Activated CD4-positive, alpha-beta memory T cell treated with anti-CD3 and anti-CD28 coated beads for 36 hours (primary cell): Measurements from ENCODE around the gene PHPT1. TPM values are rescaled to one million over a fixed set of nuclear protein-coding genes. Genes with fewer than 3 reads are reported as not detected.
"Not testable (repeated sequence)": the region's sequence is repeated elsewhere in the genome, so short reads cannot be mapped to it uniquely, and the experiment has no call there.

ENCODE experiments used
- CTCF ChIA-PET: fragments of 350-600 bp; sonication (Branson Sonifier 250); formaldehyde crosslinking; loops from one replicate; lab custom pipeline; 2021; ENCODE audit warnings: antibody characterized with exemption, inconsistent platforms; lab: Charles Lee
- POLR2A ChIA-PET: fragments of 350-600 bp; sonication (Branson Sonifier 250); formaldehyde crosslinking; loops from one replicate; lab custom pipeline; 2021; ENCODE audit warnings: antibody characterized with exemption; lab: Charles Lee
- DNase-seq: peaks from one replicate; pipeline ENCODE4 v3.0.0-alpha.2; 2020
- H3K27ac Mint-ChIP-seq: one replicate; pipeline ENCODE4 v1.8.0; 2021; ENCODE audit warnings: mixed read lengths
- H3K27me3 Mint-ChIP-seq: one replicate; pipeline ENCODE4 v1.8.0; 2021; ENCODE audit warnings: mixed read lengths
- H3K36me3 Mint-ChIP-seq: one replicate; pipeline ENCODE4 v1.8.0; 2021; ENCODE audit warnings: mixed read lengths
- H3K4me1 Mint-ChIP-seq: one replicate; pipeline ENCODE4 v1.8.0; 2021; ENCODE audit warnings: low read depth, mixed read lengths
- H3K4me3 Mint-ChIP-seq: one replicate; pipeline ENCODE4 v1.8.0; 2021; ENCODE audit warnings: mild to moderate bottlenecking, mixed read lengths
- H3K9me3 Mint-ChIP-seq: one replicate; pipeline ENCODE4 v1.8.0; 2021; ENCODE audit warnings: mixed read lengths
- intact Hi-C: fragments of 100-400 bp; cut with micrococcal nuclease; formaldehyde crosslinking; loops from one replicate; pipeline ENCODE4 v1.15.1; 2023
- total RNA-seq, 2 experiments: library from RNA; stranded (reverse); gene quantifications; one replicate each; pipeline ENCODE4 v1.2.3, GENCODE V29; 2021

PHPT1 gene
- total RNA-seq, 2 experiments from 2014 or later: 92.2 to 95.5 TPM

GRCh38 chr9:136833381-136834048 lies 15.7 kb upstream of the PHPT1 start:
- intact Hi-C loops, H3K27ac Mint-ChIP-seq, H3K9me3 Mint-ChIP-seq, H3K4me1 Mint-ChIP-seq, H3K27me3 Mint-ChIP-seq, DNase-seq, H3K4me3 Mint-ChIP-seq, CTCF ChIA-PET, POLR2A ChIA-PET: not testable (repeated sequence)
- peaks cover 11% of the 10 kb centered on the region for H3K36me3 Mint-ChIP-seq

GRCh38 chr9:136835162-136835931 lies 13.9 kb upstream of the PHPT1 start:
- ChIA-PET POLR2A (interaction anchor here (0.6 to 0.9 kb wide), 2 partner anchors 20 to 40 kb away, joined by 4 read pairs; no protein-coding TSS in a partner anchor), CTCF (no interaction called here)
- no peak for DNase-seq
- no peaks in the 10 kb centered on the region for H3K27me3 Mint-ChIP-seq
- H3K9me3 Mint-ChIP-seq: no peaks in the 10 kb centered on the region
- intact Hi-C loops: no loop called here
- H3K36me3 Mint-ChIP-seq: peaks cover 9% of the 10 kb centered on the region
- H3K4me3 Mint-ChIP-seq: no peak overlapping the region
- no peak overlapping the region for H3K27ac Mint-ChIP-seq
- peaks cover 3% of the 10 kb centered on the region for H3K4me1 Mint-ChIP-seq

GRCh38 chr9:136835932-136836904 lies 13.0 kb upstream of the PHPT1 start:
- H3K4me1 Mint-ChIP-seq: peaks cover 3% of the 10 kb centered on the region
- intact Hi-C loops: no loop called here
- H3K9me3 Mint-ChIP-seq: no peaks in the 10 kb centered on the region
- ChIA-PET CTCF (no interaction called here), POLR2A (interaction anchor here (0.6 kb wide), 1 partner anchor 39 kb away, joined by 4 read pairs; no protein-coding TSS in a partner anchor)
- H3K4me3 Mint-ChIP-seq: no peak overlapping the region
- DNase-seq: no peak
- H3K27ac Mint-ChIP-seq: no peak overlapping the region
- peaks cover 5% of the 10 kb centered on the region for H3K36me3 Mint-ChIP-seq
- H3K27me3 Mint-ChIP-seq: no peaks in the 10 kb centered on the region

- intact Hi-C loops: no loop called here
- POLR2A ChIA-PET: no interaction called here
These were observed 11.9 kb upstream of the PHPT1 start for GRCh38 chr9:136837146-136837855.

GRCh38 chr9:136837856-136838277 lies 11.3 kb upstream of the PHPT1 start:
- H3K27me3 Mint-ChIP-seq, H3K4me3 Mint-ChIP-seq, DNase-seq, H3K9me3 Mint-ChIP-seq, CTCF ChIA-PET, POLR2A ChIA-PET, intact Hi-C loops, H3K27ac Mint-ChIP-seq, H3K36me3 Mint-ChIP-seq: not testable (repeated sequence)
- H3K4me1 Mint-ChIP-seq: peaks cover 10% of the 10 kb centered on the region

More at GRCh38 chr9:136837146-136837855, 11.9 kb upstream of the PHPT1 start:
- Mint-ChIP-seq H3K4me1 (peaks cover 9% of the 10 kb centered on the region), H3K27ac (no peak overlapping the region), H3K4me3 (no peak overlapping the region), H3K36me3 (peaks cover 5% of the 10 kb centered on the region), H3K27me3 (no peaks in the 10 kb centered on the region), H3K9me3 (no peaks in the 10 kb centered on the region)
- CTCF ChIA-PET: no interaction called here
- DNase-seq: no peak

GRCh38 chr9:136838314-136839228 lies 10.6 kb upstream of the PHPT1 start:
- no peak for DNase-seq
- no peak overlapping the region for H3K4me3 Mint-ChIP-seq
- no peak overlapping the region for H3K27ac Mint-ChIP-seq
- ChIA-PET CTCF (no interaction called here), POLR2A (no interaction called here)
- H3K36me3 Mint-ChIP-seq: peaks cover 5% of the 10 kb centered on the region
- H3K9me3 Mint-ChIP-seq: no peaks in the 10 kb centered on the region
- no peaks in the 10 kb centered on the region for H3K27me3 Mint-ChIP-seq
- intact Hi-C loops: no loop called here
- peaks cover 13% of the 10 kb centered on the region for H3K4me1 Mint-ChIP-seq

- CTCF ChIA-PET: interaction anchor here (0.7 kb wide), 1 partner anchor 9 kb away, joined by 3 read pairs; no protein-coding TSS in a partner anchor
- DNase-seq: no peak
- Mint-ChIP-seq H3K27me3 (no peaks in the 10 kb centered on the region), H3K9me3 (no peaks in the 10 kb centered on the region), H3K27ac (no peak overlapping the region), H3K4me1 (peaks cover 15% of the 10 kb centered on the region), H3K36me3 (peaks cover 5% of the 10 kb centered on the region), H3K4me3 (no peak overlapping the region)
- POLR2A ChIA-PET: interaction anchor here (0.6 kb wide), 2 partner anchors 231 to 237 kb away, joined by 3 to 6 read pairs; partner anchors contain the start of gene SAPCD2
- intact Hi-C loops: loop anchor here (5.0 kb wide), 1 partner anchor 32 kb away; the partner anchor contains the start of gene RABL6
These were observed 9.7 kb upstream of the PHPT1 start for GRCh38 chr9:136839229-136840139.

- POLR2A ChIA-PET: interaction anchor here (0.6 kb wide), 1 partner anchor 236 kb away, joined by 3 read pairs; no protein-coding TSS in a partner anchor
- Mint-ChIP-seq H3K4me1 (peaks cover 15% of the 10 kb centered on the region), H3K27ac (no peak overlapping the region), H3K9me3 (no peaks in the 10 kb centered on the region), H3K4me3 (no peak overlapping the region), H3K36me3 (peaks cover 5% of the 10 kb centered on the region), H3K27me3 (peaks cover 2% of the 10 kb centered on the region)
- no peak for DNase-seq
- intact Hi-C loops: loop anchor here (5.0 kb wide), 1 partner anchor 33 kb away; the partner anchor contains the start of gene RABL6
- CTCF ChIA-PET: interaction anchor here (0.7 to 1.7 kb wide), 2 partner anchors 8 to 48 kb away, joined by 3 to 7 read pairs; no protein-coding TSS in a partner anchor
These were observed 8.9 kb upstream of the PHPT1 start for GRCh38 chr9:136840140-136840876.
